Activated naive CD4-positive, alpha-beta T cell treated with anti-CD3 and anti-CD28 coated beads, Interleukin-2, amount 10 ng/mL, durations not matched to agents 7 days and 5 days (primary cell): Measurements from ENCODE around the gene NIP7.

Experiments used
- CTCF ChIA-PET: fragments of 350-600 bp; sonication (Branson Sonifier 250); formaldehyde crosslinking; loops from one replicate; lab custom pipeline; 2021; ENCODE audit warnings: antibody characterized with exemption; lab: Charles Lee
- DNase-seq: peaks from one replicate; pipeline ENCODE4 v3.0.0-alpha.2; 2020
- H3K27ac Mint-ChIP-seq: one replicate; pipeline ENCODE4 v1.8.0; 2021; ENCODE audit warnings: mild to moderate bottlenecking, moderate library complexity, mixed read lengths
- H3K27me3 Mint-ChIP-seq: one replicate; pipeline ENCODE4 v1.8.0; 2021; ENCODE audit warnings: mild to moderate bottlenecking, mixed read lengths
- H3K36me3 Mint-ChIP-seq: one replicate; pipeline ENCODE4 v1.8.0; 2021; ENCODE audit warnings: mixed read lengths
- H3K4me1 Mint-ChIP-seq: one replicate; pipeline ENCODE4 v1.8.0; 2021; ENCODE audit warnings: mixed read lengths
- H3K4me3 Mint-ChIP-seq: one replicate; pipeline ENCODE4 v1.8.0; 2021; ENCODE audit warnings: mild to moderate bottlenecking, moderate library complexity, mixed read lengths
- H3K9me3 Mint-ChIP-seq: one replicate; pipeline ENCODE4 v1.8.0; 2021; ENCODE audit warnings: mixed read lengths

The NIP7 gene

DNA sequence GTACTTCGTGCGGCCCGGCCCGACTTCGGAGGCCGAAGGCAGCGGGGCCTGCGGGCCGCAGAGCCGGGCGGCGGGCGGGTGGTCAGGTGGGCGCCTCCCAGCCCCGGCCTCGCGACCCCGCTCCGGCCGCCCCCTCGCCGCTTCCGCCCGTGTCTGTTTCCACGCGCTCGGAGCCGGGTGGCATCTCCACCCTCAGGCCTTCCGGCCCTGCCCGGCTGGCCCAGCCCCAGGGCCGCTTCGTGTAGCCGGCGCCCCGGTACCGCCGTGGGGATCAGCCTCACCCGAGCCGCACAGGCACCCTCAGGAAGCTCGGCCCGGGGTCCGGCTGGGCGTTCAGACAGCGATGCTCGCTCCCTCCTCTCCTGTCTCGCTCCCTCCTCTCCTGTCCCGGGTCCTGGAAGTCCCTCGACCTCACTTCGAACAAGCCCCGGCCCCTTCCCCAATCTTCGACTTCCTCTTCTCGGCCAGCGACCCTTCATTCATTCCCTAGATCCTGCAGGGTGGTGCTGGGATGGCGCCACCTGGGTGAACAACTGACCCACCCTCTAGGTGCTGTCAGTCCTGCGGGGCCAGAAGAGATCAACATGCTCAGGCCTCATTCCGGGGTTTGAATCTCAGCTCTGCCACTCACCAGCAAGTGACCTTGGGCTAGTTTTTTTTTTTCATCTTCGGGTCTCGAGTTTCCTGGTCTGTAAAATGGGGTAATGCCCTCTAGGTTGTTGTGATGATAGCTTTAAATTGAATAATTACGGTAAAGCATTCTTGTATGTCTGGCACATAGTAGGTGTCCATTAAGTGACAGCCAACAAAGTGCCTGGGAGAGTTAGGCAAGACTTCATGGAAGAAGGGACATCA is 27.8 kb upstream of the NIP7 start:
- Mint-ChIP-seq H3K4me3 (peak overlapping the region; percentile 99), H3K36me3 (peaks cover 29% of the 10 kb centered on the region), H3K9me3 (no peaks in the 10 kb centered on the region), H3K27ac (peak overlapping the region; percentile 93), H3K4me1 (peaks cover 24% of the 10 kb centered on the region), H3K27me3 (no peaks in the 10 kb centered on the region)
- CTCF ChIA-PET, result interaction anchor here (1.0 kb wide), 1 partner anchor 154 kb away, joined by 4 read pairs; no protein-coding TSS in a partner anchor
- DNase-seq, result peak; percentile 59

DNA sequence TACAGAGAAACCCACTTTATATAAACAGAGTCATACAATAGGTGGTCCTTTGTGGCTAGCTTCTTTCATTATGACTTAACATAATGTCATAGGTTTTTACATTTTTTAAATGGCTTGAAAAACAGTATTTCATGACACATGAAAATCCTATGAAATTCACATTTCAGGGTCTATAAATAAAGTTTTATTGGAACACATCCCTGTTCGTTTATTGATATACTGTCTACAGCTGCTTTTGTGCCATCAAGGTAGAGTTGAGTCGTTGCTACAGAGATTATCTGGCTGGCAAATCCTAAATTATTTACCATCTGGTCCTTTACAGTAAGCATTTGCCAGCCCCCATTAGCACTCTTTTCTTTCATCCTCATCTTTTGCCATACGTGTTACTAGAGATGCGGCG is 26.1 kb upstream of the NIP7 start:
- H3K4me1 Mint-ChIP-seq, result peaks cover 24% of the 10 kb centered on the region
- no peak for DNase-seq
- no peak overlapping the region for H3K27ac Mint-ChIP-seq
- no peaks in the 10 kb centered on the region for H3K9me3 Mint-ChIP-seq
- H3K4me3 Mint-ChIP-seq, result peak overlapping the region; percentile 63
- no peaks in the 10 kb centered on the region for H3K27me3 Mint-ChIP-seq
- H3K36me3 Mint-ChIP-seq, result peaks cover 34% of the 10 kb centered on the region
- CTCF ChIA-PET, result no interaction called here

DNA sequence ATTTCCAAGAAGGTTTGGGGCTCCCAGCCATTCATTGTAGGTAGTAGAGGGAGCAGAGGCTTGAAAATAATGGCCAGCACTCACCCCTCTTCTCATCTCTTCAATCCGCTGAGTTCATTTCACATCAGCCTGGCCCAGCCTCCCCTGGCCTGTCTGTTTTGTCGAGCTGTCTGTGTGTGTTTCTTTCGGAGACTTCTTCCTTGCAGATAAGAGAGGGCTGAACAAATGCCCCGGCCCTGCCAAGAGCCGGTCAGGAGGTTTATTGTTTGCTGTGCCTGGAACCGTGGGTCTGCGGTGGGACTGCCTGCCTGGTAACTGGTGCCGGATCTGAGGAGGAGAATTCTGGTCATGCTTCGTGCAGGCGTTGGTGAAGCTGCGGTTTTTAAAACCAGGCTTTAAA is 25.0 kb upstream of the NIP7 start:
- H3K36me3 Mint-ChIP-seq, result peaks cover 42% of the 10 kb centered on the region
- H3K9me3 Mint-ChIP-seq, result no peaks in the 10 kb centered on the region
- no peak for DNase-seq
- CTCF ChIA-PET, result no interaction called here
- no peaks in the 10 kb centered on the region for H3K27me3 Mint-ChIP-seq
- no peak overlapping the region for H3K27ac Mint-ChIP-seq
- no peak overlapping the region for H3K4me3 Mint-ChIP-seq
- H3K4me1 Mint-ChIP-seq, result peaks cover 24% of the 10 kb centered on the region

DNA sequence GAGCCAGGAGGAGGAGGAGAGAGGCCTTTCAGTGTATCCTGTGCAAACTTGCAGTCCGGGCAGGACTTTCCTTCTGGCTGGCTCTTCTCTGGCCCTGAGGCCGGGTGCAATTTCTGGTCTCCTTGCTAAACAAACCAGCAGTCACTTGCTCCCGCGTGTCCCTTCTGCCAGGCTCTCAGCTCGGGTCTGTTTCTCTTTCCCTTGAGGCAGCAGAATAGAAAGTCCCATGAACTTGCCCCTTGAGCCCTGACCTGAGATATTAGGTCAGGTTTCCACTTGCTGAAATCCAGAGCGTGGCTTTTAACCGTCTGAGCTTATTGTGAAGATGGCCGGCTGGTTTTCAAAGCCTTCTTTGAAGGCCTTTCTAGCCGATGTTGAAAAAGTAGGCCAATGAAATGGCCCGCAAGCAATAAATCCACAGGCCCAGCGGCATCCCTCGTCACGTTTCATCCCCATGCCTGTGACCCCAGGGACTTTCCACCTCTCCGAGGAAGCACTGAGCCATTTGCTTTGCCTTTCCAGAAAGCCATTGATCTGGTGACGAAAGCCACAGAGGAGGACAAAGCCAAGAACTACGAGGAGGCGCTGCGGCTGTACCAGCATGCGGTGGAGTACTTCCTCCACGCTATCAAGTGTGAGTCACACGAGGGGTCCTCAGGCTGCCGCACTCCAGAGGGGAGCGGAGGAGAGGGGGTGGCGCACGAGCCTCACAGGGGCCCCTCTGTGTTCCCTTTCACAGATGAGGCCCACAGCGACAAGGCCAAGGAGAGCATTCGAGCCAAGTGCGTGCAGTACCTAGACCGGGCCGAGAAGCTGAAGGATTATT is 23.9 kb upstream of the NIP7 start:
- CTCF ChIA-PET, result interaction anchor here (1.3 kb wide), 1 partner anchor 13 kb away, joined by 3 read pairs; no protein-coding TSS in a partner anchor
- Mint-ChIP-seq H3K9me3 (no peaks in the 10 kb centered on the region), H3K27ac (no peak overlapping the region), H3K4me1 (peaks cover 19% of the 10 kb centered on the region), H3K36me3 (peaks cover 43% of the 10 kb centered on the region), H3K27me3 (no peaks in the 10 kb centered on the region), H3K4me3 (no peak overlapping the region)
- peak; percentile 17 for DNase-seq

- CTCF ChIA-PET, result interaction anchor here (1.3 kb wide), 1 partner anchor 12 kb away, joined by 3 read pairs; no protein-coding TSS in a partner anchor
- H3K9me3 Mint-ChIP-seq, result no peaks in the 10 kb centered on the region
These were observed 23.0 kb upstream of the NIP7 start for GRCh38 chr16:69316595-69317034.

DNA sequence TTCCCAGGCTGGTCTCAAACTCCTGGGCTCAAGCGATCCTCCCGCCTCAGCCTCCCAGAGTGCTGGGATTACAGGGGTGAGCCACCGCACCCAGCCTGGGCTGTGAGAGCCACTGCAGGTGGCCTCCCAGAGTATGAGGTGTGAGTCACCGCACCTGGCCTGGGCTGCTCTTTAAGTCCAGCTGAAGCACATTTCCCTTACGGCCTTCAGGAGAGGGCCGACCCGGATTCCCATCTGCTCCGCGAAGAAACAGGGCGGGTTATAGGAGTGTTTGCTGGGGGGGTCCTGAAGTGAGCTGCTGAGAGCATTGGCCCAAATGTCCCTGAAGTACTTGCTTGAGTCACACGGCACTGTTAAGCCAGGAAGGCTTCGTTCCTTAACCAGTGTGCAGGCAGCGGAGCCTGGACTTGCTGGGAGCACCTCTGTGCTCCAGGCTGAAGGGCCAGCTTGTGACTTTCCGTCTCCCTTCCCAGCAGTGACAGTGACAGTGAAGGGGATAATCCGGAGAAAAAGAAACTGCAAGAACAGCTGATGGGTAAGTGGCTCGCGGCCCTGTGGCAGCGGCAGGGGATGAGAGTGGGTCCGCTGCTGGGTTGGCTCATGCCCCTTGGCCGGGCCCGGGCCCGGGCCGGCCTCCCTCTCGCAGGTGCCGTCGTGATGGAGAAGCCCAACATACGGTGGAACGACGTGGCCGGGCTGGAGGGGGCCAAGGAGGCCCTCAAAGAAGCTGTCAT is 21.2 kb upstream of the NIP7 start:
- DNase-seq, result peak; percentile 13

More at GRCh38 chr16:69316595-69317034, 23.0 kb upstream of the NIP7 start:
- no peaks in the 10 kb centered on the region for H3K27me3 Mint-ChIP-seq
- DNase-seq, result peak; percentile 13
- no peak overlapping the region for H3K4me3 Mint-ChIP-seq
- peaks cover 51% of the 10 kb centered on the region for H3K36me3 Mint-ChIP-seq
- H3K4me1 Mint-ChIP-seq, result peaks cover 18% of the 10 kb centered on the region
- no peak overlapping the region for H3K27ac Mint-ChIP-seq

DNA sequence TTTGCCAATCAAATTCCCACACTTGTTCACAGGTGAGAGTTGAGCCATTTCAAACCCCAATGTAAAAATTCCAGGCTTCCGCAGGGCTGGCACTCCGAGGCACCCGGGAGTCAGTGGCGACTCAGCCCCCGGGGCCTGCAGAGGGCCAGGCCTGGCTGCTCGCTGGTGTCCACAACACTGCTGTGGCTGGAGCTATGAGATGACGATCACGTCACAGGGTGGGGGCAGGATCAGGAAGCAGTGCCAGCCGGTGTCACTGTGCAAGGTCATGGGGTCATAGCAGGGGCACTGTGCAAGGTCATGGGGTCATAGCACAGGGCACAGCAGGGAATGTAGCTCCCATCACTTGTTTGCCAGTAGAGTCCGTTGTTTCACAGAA is 20.7 kb upstream of the NIP7 start:
- CTCF ChIA-PET, result no interaction called here
- Mint-ChIP-seq H3K4me3 (no peak overlapping the region), H3K9me3 (no peaks in the 10 kb centered on the region), H3K27me3 (no peaks in the 10 kb centered on the region), H3K27ac (no peak overlapping the region), H3K36me3 (peaks cover 50% of the 10 kb centered on the region), H3K4me1 (peaks cover 6% of the 10 kb centered on the region)
- no peak for DNase-seq

More for the DNA sequence above, 21.2 kb upstream of the NIP7 start:
- H3K27ac Mint-ChIP-seq, result no peak overlapping the region
- H3K4me3 Mint-ChIP-seq, result no peak overlapping the region
- no peaks in the 10 kb centered on the region for H3K27me3 Mint-ChIP-seq
- peaks cover 12% of the 10 kb centered on the region for H3K4me1 Mint-ChIP-seq
- H3K36me3 Mint-ChIP-seq, result peaks cover 54% of the 10 kb centered on the region
- CTCF ChIA-PET, result no interaction called here
- H3K9me3 Mint-ChIP-seq, result no peaks in the 10 kb centered on the region

GRCh38 chr16:69319381-69319780 is 20.2 kb upstream of the NIP7 start:
- CTCF ChIA-PET, result no interaction called here
- Mint-ChIP-seq H3K36me3 (peaks cover 50% of the 10 kb centered on the region), H3K27ac (no peak overlapping the region), H3K4me1 (peaks cover 5% of the 10 kb centered on the region), H3K9me3 (no peaks in the 10 kb centered on the region), H3K4me3 (no peak overlapping the region), H3K27me3 (no peaks in the 10 kb centered on the region)
- peak; percentile 15 for DNase-seq

- peak; percentile 10 for DNase-seq
- Mint-ChIP-seq H3K27me3 (no peaks in the 10 kb centered on the region), H3K4me1 (peaks cover 9% of the 10 kb centered on the region), H3K4me3 (no peak overlapping the region), H3K27ac (no peak overlapping the region), H3K36me3 (peaks cover 50% of the 10 kb centered on the region), H3K9me3 (no peaks in the 10 kb centered on the region)
- CTCF ChIA-PET, result no interaction called here
These were observed 19.5 kb upstream of the NIP7 start for GRCh38 chr16:69319826-69320739.

DNA sequence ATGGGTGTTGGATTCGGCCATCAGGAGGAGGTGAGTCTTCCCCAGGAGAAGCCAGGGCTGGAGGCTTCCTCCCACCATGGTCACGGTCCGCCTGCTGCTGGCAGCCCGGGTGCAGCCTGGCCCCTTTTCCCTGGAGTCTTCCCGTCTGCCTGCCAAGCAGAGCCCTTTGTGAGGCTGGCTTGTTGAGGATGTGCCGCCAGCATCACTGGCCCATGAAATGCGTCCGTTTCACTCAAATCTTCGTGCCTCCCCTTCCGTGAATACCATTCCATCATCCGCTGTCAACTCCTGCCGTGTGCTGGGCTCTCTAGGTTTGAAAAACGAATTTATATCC is 18.9 kb upstream of the NIP7 start:
- Mint-ChIP-seq H3K27ac (no peak overlapping the region), H3K36me3 (peaks cover 54% of the 10 kb centered on the region), H3K27me3 (no peaks in the 10 kb centered on the region), H3K4me1 (peaks cover 10% of the 10 kb centered on the region), H3K9me3 (no peaks in the 10 kb centered on the region), H3K4me3 (no peak overlapping the region)
- CTCF ChIA-PET, result no interaction called here
- no peak for DNase-seq

- H3K27me3 Mint-ChIP-seq, result no peaks in the 10 kb centered on the region
- H3K36me3 Mint-ChIP-seq, result peaks cover 55% of the 10 kb centered on the region
These were observed 18.5 kb upstream of the NIP7 start for GRCh38 chr16:69321080-69321479.

DNA sequence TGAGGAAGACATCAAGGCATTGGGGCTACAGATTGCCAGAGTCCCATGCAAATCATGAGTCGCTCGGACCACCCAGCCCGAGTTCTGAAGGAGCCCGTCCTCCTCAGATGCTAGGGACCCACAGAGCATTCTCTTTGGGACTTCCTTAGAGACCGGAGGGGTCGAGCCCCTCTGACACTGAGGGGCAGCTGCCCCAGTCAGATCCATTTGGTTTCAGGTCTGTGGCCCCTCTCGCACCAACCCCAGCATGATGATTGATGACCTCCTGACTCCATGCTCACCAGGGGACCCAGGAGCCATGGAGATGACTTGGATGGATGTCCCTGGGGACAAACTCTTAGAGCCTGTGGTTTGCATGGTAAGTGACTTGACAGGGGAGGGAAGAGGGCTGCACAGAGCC is 17.2 kb upstream of the NIP7 start:
- Mint-ChIP-seq H3K9me3 (no peaks in the 10 kb centered on the region), H3K4me1 (peaks cover 26% of the 10 kb centered on the region), H3K4me3 (no peak overlapping the region), H3K27ac (no peak overlapping the region), H3K36me3 (peaks cover 53% of the 10 kb centered on the region), H3K27me3 (no peaks in the 10 kb centered on the region)
- CTCF ChIA-PET, result no interaction called here
- no peak for DNase-seq

More at GRCh38 chr16:69321080-69321479, 18.5 kb upstream of the NIP7 start:
- peak; percentile 9 for DNase-seq
- Mint-ChIP-seq H3K27ac (no peak overlapping the region), H3K4me1 (peaks cover 14% of the 10 kb centered on the region), H3K4me3 (no peak overlapping the region), H3K9me3 (no peaks in the 10 kb centered on the region)
- CTCF ChIA-PET, result no interaction called here

DNA sequence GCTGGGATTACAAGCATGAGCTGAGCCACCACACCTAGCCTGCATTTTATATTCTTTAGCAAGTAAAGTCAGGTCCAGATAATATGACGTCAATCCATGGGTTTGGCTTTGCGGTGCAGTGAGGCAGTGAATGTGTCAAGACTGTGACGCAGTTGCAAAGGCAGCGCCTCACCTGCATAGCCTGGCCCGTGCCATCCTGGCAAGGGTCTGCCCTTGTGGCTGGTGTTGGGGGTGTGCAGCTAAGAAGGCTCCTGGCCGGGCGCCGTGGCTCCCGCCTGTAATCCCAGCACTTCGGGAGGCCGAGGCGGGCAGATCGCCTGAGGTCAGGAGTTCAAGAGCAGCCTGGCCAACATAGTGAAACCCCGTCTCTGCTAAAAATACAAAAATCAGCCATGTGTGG is 16.2 kb upstream of the NIP7 start:
- no peak for DNase-seq
- Mint-ChIP-seq H3K27ac (no peak overlapping the region), H3K4me3 (no peak overlapping the region), H3K36me3 (peaks cover 54% of the 10 kb centered on the region), H3K4me1 (peaks cover 34% of the 10 kb centered on the region), H3K27me3 (no peaks in the 10 kb centered on the region), H3K9me3 (no peaks in the 10 kb centered on the region)
- CTCF ChIA-PET, result no interaction called here
